HepG2 (cell line): Measurements from ENCODE around the gene CHN1.

ENCODE experiments used
- CREB1 ChIP-seq, 2 experiments: fragments of 450-650 bp in 1 of 2; IDR thresholded peaks; 2 replicates each; pipeline ENCODE4 v1.6.1; 2016 to 2017; ENCODE audit warnings: control low read depth in 1 of 2, mild to moderate bottlenecking in 1 of 2, missing compliant biosample characterization in 1 of 2, missing genetic modification characterization in 1 of 2
- PHF8 ChIP-seq: sonication (generic); formaldehyde crosslinking; IDR thresholded peaks from 2 replicates; pipeline ENCODE4 v1.5.0; 2020; ENCODE audit warnings: missing genetic modification reagents
- POLR2A ChIP-seq, 2 experiments: IDR thresholded peaks; 2 replicates each; pipeline ENCODE4 v1.6.1; 2011; ENCODE audit warnings: low read depth in 2 of 2, low read length in 2 of 2, mild to moderate bottlenecking in 1 of 2, moderate library complexity in 1 of 2; ENCODE audit not compliant: insufficient read depth in 1 of 2
- RAD21 ChIP-seq: fragments of 450-650 bp; formaldehyde crosslinking; IDR thresholded peaks from 2 replicates; pipeline ENCODE4 v1.5.0; 2020; ENCODE audit warnings: mild to moderate bottlenecking
- SCMH1 ChIP-seq: sonication (generic); formaldehyde crosslinking; IDR thresholded peaks from 2 replicates; pipeline ENCODE4 v1.9.0; 2021; ENCODE audit warnings: missing genetic modification reagents, mild to moderate bottlenecking, borderline replicate concordance
- ZBTB3 ChIP-seq: sonication (generic); formaldehyde crosslinking; IDR thresholded peaks from 2 replicates; pipeline ENCODE4 v1.4.0; 2020; ENCODE audit warnings: low read depth, mild to moderate bottlenecking, moderate library complexity, missing genetic modification reagents, borderline replicate concordance
- ZBTB7A ChIP-seq: sonication (generic); formaldehyde crosslinking; IDR thresholded peaks from 2 replicates; pipeline ENCODE4 v1.8.0; 2022; ENCODE audit warnings: mild to moderate bottlenecking, missing genetic modification reagents
- TF ChIP-seq, protein P1 (sequence below): sonication (generic); formaldehyde crosslinking; IDR thresholded peaks from 2 replicates; pipeline ENCODE4 v1.4.0; 2020; ENCODE audit warnings: missing genetic modification reagents

DNA sequence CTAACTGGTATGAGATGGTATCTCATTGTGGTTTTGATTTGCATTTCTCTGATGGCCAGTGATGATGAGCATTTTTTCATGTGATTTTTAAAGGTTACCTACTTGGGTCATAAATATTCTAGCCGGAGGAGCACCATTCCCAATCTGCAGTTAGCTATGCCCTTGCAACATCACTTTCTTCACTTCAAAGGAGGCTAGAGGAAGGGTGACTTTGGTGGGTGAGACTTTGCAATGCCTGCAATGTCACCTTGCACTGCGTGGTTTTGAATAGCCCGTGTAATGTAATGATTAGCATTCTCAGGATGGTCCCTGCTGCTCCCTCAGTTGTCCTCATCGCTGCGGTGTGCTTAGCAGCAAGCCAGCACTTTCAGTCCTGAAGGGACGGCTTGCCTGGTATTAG is 184.8 kb downstream of the CHN1 start:
- no peak for TF ChIP-seq PHF8 (CRISPR knock-in tag)
- TF ChIP-seq, protein P1, sequence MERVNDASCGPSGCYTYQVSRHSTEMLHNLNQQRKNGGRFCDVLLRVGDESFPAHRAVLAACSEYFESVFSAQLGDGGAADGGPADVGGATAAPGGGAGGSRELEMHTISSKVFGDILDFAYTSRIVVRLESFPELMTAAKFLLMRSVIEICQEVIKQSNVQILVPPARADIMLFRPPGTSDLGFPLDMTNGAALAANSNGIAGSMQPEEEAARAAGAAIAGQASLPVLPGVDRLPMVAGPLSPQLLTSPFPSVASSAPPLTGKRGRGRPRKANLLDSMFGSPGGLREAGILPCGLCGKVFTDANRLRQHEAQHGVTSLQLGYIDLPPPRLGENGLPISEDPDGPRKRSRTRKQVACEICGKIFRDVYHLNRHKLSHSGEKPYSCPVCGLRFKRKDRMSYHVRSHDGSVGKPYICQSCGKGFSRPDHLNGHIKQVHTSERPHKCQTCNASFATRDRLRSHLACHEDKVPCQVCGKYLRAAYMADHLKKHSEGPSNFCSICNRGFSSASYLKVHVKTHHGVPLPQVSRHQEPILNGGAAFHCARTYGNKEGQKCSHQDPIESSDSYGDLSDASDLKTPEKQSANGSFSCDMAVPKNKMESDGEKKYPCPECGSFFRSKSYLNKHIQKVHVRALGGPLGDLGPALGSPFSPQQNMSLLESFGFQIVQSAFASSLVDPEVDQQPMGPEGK (CRISPR knock-in tag) = no peak
- no peak for TF ChIP-seq ZBTB7A
- TF ChIP-seq CREB1 (IDR thresholded peaks at IDR 0.05) = no peak
- no peak for TF ChIP-seq CREB1 (CRISPR knock-in tag; IDR thresholded peaks at IDR 0.05)
- no peak for TF ChIP-seq SCMH1 (CRISPR knock-in tag)
- no peak for TF ChIP-seq ZBTB3 (CRISPR knock-in tag)
- no peak for TF ChIP-seq RAD21
- TF ChIP-seq POLR2A (IDR thresholded peaks at IDR 0.05; ENCODE audit: insufficient read depth in 1 of 2, low read depth in 2 of 2, low read length in 2 of 2) = no peak
